ENCODE measurements around the gene CD200.
"Not testable (repeated sequence)": the region's sequence is repeated elsewhere in the genome, so short reads cannot be mapped to it uniquely, and the experiment has no call there.

Gene CD200

DNA sequence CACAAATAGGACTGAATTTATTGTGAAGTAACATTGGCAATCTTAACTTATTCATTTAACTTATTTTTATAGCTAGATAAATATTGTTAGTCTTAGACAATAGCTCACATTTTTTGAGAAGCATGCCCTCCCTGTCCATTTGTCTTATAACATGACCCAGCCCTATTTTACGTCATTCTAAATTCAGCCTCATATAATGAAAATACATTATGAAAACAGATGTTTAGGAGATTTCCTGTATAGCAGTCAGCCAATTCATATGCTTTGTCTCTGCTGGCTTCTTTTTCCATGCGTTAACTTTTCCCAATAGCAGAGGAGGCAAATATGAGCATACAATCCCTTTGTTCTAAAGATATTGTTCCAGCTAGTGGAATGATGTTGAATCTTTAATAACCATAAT is 29.3 kb downstream of the CD200 start:
- FAIRE-seq, result no peak

DNA sequence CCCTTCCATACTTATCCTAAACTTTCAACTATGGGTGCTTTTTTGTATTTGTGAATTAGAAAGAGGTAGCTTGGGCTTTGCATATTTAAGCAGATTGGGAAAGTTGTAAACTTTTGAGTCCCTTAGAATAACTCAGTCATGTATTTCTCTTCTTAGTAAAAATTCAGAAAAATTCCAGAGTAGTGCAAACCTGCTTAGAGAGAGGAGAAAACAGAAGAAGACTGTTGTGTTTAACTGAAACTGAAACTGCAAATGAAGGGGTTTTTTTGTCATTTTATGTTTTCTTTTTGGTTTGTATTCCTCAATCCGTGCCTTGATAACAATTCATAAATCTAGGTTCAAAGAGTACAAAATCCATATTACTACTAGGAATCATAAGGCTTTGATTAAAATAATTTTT is 31.3 kb downstream of the CD200 start:
- no peak for FAIRE-seq

DNA sequence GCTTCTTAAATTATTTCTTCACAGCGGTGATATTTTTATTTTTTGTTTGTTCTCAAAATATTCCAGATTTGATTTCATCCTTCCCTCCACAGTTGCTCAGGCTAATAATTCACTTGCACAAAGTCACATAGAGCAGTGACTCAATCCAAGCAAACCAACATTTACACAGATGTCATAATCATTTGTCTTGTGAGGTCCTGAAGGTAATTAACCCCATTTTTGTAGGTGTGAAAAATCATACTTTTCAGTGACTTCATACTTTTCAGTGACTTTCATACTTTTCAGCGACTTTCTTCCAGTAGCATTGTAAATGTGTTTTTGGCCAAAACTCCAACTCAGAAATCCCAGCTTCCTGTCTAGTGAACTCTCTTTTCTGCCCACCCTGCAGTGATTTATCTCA is 32.1 kb downstream of the CD200 start:
- no peak for FAIRE-seq

GRCh38 chr3:112365636-112366035 is 32.7 kb downstream of the CD200 start:
- FAIRE-seq, result no peak

GRCh38 chr3:112366522-112366921 is 33.6 kb downstream of the CD200 start:
- no peak for FAIRE-seq

DNA sequence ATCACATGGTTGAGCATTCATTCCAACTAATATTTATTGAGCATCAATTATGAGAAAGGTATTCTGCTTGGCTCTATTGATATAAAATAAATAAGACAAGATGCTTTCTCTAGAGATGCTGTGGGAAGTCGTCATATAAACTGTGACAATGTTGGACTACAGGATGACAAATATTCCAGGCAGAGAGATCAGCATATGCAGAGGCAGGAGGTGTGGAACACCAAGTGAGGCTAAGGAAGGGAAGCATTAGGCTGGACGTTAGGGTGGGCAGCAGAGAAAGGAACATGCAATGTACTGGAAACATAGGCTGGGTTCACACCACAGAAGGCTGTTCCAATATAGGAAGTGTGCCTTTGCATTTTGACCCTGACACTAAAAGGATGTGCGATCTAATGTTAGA is 38.6 kb downstream of the CD200 start:
- no peak for FAIRE-seq

- FAIRE-seq, result no peak
These were observed 39.4 kb downstream of the CD200 start for GRCh38 chr3:112372396-112372795.

- no peak for FAIRE-seq
These were observed 40.5 kb downstream of the CD200 start for GRCh38 chr3:112373476-112373875.

DNA sequence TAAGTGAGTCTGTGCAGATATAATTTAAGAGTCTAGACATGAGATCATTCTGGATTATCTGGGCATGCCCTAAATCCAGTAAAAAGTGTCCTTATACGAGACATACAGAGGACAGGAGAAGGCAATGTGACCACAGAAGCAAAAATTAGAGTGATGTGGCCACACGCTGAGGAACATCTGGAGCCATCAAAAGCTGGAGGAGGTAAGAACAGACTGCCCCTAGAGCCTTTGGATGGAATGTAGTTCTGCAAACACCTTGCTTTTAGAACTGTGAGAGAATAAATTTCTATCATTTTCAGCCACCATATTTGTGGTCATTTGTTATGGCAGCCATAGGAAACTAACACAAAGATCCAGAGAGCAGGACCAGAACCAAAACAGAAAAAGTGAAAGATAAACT is 41.0 kb downstream of the CD200 start:
- FAIRE-seq, result no peak

DNA sequence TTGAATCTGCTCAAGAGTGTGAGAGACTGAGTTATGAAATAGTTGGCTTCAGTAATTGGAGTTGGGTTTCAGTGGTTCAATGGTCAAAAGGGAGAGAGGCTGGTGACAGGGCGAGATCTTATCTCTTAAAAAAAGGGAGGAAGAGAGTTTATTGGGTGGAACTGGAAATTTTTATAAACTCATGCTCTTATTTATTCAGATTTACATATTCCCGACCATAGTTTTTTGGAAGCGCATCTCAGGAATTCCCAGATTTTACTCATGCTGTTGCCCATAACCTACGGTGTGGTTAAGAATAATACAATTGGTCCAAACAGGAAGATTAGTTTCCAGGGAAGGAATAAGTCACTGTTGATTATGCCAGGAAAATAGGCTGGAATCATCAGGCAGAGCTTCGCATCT is 41.4 kb downstream of the CD200 start:
- no peak for FAIRE-seq

- FAIRE-seq, result no peak
These were observed 42.2 kb downstream of the CD200 start for GRCh38 chr3:112375117-112375516.

DNA sequence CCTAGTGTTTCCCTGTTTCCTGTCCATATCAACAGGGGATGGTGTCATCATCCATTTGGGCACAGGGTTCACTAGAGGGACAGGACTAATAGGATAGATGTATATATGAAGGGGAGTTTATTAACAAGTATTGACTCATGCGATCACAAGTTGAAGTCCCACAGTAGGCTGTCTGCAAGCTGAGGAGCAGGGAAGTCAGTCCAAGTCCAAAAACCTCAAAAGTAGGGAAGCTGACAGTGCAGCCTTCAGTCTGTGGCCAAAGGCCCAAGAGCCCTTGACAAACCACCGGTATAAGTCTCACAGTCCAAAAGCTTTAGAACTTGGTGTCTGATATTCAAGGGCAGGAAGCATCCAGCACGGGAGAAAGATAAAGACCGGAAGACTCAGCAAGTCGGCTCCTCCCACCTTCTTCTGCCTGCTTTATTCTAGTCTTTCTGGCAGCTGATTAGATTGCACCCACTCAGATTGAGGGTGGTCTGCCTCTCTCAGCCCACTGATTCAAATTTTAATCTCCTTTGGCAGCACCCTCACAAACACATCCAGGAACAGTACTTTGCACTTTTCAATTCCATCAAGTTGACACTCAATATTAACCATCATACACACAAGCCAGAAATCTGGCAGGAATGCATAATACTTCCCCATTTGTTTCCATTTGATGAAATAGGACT is 43.4 kb downstream of the CD200 start:
- FAIRE-seq, result no peak

GRCh38 chr3:112376992-112377391 is 44.0 kb downstream of the CD200 start:
- FAIRE-seq, result no peak

- peak; percentile 86 for FAIRE-seq
These were observed 44.7 kb downstream of the CD200 start for GRCh38 chr3:112377568-112378071.

DNA sequence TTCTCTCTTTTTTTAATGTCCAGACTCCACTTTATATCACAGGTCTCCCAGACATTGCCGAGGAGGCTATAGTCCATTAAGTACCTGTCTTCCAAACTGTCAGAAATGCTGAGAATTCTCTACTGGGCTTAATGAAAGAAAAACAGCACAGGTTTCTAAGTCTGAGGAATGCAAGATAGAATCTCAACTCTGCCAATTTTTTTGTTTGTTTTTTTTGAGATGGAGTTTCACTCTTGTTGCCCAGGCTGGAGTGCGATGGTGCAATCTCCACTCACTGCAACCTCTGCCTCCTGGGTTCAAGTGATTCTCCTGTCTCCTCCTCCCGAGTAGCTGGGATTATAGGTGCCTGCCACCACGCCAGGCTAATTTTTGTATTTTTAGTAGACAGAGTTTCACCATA is 45.4 kb downstream of the CD200 start:
- not testable (repeated sequence) for FAIRE-seq

- FAIRE-seq, result no peak
These were observed 46.2 kb downstream of the CD200 start for GRCh38 chr3:112379020-112379690.

DNA sequence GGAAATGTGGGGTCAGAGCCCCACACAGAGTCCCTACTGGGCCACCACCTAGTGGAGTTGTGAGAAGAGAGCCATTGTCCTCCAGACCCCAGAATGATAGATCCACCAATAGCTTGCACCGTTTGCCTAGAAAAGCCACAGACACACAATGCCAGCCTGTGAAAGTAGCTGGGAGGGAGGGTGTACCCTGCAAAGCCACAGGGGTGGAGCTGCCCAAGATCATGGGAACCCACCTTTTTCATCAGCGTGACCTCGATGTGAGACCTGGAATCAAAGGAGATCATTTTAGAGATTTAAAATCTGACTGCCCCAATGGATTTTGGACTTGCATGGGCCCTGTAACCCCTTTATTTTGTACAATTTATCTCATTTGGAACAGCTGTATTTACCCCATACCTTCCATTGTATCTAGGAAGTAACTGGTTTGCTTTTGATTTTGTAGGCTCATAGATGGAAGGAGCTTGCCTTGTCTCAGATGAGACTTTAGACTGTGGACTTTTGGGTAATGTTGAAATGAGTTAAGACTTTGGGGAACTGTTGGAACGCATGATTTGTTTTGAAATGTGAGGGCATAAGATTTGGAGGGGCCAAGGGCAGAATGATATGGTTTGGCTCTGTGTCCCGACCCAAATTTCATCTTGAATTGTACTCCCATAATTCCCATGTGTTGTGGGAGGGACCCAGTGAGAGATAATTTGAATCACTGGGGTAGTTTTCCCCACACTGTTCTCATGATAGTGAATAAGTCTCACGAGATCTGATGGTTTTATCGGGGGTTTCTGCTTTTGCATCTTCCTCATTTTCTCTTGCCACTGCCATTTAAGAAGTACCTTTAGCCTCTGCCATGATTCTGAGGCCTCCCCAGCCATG is 49.0 kb downstream of the CD200 start:
- no peak for FAIRE-seq

GRCh38 chr3:112382543-112383160 is 49.7 kb downstream of the CD200 start:
- no peak for FAIRE-seq

GRCh38 chr3:112384769-112385168 is 51.8 kb downstream of the CD200 start:
- no peak for FAIRE-seq

DNA sequence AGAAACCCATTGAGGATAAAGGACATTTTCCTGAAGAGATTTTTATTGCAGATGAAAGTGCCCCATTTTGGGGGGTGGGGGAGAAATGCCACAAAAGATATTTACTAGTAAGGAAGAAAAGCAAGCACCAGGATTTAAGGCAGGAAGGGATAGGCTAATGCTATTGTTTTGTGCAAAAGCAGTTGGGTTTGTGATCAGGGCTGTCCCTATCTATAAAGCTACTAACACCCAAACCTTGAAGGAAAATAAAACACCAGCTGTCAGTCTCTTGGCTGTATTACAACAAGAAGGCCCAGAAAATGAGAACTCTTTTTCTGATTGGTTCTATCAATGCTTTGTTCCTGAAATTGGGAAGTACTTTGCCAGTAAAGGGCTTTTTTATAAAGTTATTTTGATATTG is 56.0 kb downstream of the CD200 start:
- FAIRE-seq, result no peak

DNA sequence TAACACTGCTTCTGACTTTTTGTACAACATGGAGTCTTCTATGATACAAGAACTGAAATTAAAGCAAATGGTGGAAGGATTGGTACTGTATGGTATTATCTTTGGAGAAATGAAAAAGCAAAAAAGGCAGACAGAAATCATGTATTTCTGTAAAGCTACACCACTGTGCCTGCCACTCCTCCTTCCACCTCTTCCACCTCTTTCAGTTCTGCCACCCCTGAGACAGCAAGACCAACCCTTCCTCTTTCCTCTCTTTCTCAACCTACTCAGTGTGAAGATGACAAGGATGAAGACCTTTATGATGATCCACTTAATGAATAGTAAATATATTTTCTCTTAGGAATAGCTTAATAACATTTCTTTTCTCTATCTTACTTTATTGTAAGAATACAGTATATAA is 57.0 kb downstream of the CD200 start:
- no peak for FAIRE-seq

- peak; percentile 70 for FAIRE-seq
These were observed 58.1 kb downstream of the CD200 start for GRCh38 chr3:112390783-112391641.
